ENCODE measurements around the gene FGD2.
"Not testable (repeated sequence)": the region's sequence is repeated elsewhere in the genome, so short reads cannot be mapped to it uniquely, and the experiment has no call there.

FGD2 gene

DNA sequence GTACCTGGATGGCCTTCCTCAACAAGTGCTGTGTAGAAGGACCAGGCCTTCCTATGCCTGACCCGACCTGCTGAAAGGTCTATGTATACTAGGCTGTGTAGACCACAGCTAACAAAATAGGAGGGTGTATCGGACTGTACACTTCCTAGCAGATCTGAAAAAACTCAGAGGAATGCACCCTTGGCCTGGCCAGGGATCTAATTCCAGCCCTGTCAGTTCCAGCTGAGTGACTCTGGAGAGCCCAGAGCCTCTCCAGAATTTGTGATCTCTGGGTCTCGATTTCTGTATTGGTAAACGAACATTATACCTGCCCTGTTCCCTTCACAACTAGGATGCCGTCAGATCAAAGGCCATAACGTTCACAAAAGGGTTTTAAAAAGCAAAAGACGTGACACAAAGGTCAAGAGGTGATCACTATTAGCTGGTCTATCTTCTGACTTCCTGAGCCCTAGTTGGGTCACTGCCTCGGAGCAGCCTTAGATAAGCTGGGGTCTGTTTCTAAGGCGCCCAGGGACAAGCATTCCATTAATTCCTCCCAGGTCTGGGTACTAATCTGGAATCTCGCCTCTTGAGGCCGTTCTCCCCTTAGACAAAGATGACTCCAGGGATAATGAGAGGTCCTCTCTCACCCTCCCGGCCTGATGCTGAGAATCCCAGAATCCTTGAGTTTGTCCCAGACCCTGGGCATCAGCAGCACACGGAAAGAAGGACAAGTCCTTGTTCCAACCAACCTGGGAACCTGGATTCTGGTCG, 33.4 kb upstream of the FGD2 start:
- no peak for DNase-seq

DNA sequence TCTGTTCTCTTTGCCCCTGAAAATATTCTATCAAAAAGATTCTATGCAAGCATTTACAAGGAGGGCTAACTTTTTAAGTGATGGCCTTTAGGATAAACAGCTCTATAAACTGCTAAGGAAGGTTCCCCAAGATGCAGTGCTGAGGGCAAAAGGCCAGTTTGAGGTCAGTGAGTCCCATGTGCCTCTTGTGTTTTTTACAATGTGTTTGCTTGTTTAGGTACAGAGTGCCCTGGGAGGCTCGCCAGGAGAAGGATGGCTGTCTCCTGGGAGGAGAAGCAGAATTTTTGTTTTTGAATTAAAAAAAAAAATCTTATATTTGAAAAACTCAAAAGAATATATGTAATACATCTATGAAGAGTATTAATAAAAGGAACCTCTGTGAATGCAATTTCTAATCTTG, 32.3 kb upstream of the FGD2 start:
- DNase-seq = no peak

DNA sequence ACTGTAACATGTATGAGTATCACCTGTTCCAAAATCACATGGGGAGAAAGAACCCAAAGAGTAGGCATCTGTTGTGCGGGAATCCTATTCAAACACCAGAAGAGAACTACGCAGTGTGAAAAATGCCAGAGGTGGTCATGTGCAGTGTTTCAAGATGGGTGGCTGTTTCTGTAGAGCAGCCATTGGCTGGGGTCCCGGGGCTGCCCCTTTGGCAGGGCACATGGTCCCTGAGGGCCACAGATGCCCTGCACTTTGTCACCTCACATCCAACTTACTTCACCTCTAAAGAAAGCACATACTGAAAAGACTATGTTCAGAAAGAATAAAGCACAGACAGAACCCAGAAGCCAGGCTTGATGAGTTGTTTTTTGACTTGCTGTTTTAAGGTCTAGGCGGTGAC, 31.8 kb upstream of the FGD2 start:
- no peak for DNase-seq

DNA sequence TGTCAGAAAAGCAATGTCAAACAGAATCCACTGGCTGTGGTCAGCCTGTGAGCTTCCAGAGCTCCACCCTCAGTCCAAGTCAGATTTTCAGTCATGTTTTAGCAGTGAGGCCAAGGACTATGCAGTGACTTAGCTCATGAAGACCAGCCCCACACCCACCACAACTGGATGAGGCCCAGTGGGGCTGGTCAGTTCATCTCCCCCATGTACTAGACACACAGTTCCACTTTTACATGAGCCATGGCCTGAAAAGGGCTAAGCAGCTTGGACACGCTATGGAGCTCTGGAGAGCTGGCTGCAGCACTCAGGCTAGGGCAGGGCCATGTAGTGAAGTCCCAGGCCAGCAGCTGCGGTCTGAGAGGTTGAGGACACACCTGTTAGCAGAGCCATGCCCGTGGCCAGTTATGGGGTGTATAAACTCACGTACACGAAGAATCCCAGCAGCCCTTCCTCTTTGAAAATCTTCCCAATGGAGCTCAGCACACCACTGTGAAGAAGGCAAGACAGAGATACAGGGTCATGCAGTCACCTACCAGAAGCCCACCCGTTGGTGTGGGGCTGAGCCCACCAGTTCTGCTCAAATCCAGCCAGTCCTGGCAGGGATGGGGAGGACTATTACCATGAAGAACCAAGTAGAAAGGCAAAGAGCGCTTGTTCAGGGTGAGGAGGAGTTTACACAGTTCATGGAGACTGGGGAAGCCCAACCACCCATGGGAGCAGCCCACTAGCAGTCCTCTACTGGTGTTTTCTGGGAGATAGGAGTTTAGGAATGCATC, 30.0 kb upstream of the FGD2 start:
- DNase-seq = no peak

DNA sequence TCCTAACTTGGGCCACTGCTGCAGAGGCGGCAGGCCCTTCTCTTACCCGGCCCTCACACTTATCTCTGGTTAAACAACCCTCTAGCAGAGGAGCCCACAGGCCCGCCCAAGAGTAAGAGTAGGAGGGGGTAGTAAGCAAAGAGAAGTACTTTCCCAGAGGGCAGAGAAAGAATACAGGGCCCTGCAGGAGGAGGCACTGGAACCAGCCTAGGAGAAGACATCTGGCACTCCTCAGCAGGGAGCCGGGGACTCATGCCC, 29.5 kb upstream of the FGD2 start:
- no peak for DNase-seq

DNA sequence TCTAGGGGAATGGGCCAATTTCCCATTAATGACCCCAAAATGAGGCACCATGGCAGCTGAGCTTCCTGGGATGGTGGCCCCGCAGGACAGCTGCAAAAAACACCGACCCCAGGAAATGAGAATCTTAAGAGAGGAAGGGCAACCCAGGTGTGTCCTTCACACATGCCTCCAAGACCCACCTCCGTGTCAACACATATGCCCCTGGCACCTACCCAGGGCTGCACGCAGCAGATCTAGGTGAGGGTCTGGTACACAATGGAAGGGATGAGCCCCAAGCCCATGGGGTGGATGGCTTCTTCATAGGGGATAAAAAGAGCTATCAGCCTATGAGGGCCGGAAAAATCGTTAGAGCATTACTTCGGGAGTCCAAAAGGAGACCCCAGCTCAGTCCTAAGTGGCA, 28.9 kb upstream of the FGD2 start:
- no peak for DNase-seq

DNA sequence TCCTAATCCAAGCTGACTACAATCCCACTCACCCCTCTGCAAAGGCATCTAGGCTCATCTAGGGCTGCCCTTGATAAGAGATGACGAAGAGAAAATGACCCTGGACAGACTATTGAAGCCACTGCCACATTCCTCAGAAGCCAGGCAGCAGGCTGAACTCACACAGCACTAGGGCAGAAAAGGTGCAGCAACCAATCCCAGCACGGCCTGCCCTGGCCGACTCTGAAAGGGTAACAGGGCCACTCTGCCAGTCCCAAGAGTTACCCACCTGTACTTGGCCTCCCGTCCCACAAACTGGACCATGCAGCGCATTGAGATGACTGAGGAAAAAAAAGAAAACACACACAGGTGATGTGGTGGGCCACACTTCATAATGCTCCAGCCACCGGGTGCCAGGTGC, 28.5 kb upstream of the FGD2 start:
- no peak for DNase-seq

DNA sequence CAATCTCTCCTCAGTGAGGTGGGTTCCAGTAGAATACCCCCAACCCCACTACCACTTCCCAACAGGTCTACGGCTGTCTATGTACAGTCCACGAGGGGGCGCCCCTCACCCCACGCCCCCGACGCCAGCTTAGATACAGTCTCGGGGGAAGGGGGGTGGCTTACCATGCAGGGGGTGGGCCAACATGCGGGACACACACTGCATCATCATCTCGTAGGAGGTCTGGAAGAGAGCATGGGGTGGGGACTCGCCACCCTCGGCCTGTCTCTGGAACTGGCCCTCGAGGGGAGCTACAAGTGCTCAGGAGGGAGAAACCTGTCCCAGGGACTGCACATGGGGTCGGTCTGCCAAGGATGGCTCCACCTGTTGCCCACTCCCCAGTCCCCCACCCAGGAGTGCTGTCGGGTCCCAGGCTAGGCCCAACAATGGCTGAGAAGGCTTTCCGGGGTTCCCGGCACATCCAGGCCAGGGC, 27.9 kb upstream of the FGD2 start:
- no peak for DNase-seq

DNA sequence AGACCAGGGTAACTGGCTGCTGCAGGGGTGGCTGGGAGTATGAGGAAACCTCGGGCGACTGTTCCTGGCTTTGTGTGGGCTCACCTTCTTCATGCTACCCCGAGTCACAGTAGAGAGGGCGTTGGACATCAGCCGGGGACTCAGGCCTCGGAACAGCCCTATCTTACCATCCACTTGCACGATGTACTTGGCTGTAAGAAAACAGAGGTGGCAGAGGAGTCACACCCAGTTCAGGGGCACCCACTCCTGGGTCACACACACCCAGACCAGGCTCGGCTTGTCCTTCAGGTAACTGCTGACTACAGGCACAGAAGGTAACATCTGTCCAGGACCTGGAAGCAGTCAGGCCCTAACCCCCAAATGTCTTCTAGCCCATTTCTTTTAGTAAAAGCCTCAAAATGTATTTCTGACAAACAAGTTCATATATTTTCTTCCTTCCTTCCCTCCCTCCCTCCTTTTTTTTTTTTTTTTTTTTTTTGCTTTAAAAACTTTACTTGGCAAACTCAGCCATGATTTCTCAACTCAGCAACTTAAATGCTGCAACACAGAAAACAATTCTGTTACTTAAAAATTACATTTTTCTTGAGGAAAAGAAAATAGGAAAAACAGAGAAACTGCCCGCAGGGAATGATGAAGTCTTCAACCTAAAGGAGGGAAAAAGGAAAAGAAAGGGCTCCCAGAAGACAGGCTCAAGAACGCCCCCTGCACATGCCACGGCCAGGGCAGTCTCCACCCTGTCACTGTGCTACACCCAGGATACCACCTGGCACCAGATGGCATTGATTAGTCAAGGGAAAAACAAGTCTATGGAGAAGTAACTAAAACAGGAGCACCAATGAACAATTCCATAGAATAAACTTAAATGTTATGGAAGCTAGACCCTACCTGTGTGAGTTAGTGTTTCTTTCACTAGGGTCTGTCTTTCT, 26.8 kb upstream of the FGD2 start:
- DNase-seq = no peak

DNA sequence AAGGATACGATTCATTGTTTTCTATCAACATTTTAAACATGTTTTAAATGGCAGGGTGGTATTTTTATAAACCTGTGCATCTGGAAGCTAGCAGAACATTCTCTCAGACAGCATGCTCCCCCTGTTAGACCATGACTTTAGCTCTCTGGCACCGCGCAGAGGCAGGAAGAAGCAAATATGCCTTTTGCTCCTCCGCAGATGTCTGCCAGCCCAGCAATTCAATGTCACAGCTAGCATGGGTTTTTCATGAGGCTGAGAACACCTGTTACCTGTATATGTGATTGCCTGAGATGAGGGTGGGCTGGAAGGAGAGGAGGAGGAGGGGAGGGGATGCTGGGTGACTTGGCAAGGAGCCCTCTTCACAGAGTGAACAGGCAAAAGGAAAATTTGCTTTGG, 26.1 kb upstream of the FGD2 start:
- DNase-seq = peak in 1 of 4 experiments; percentile 18

DNA sequence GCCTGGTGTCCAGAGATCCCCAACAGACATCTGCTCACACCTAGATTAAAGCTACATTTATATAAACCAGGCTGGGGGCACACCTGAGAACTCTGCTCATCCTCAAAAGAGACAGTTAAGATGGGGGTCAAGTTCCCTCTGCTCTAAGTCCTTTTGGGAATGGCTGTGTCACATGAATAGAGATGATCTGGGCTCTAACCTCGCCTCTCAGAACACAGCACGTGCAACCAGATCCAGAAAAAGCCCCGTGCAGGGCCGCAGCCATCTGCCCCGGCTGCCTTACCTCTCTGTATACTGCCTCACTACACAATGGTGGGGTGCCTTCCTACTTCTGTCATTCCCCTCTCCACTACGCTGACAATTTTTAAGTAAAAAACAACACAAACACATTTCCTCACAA, 25.3 kb upstream of the FGD2 start:
- DNase-seq = no peak

DNA sequence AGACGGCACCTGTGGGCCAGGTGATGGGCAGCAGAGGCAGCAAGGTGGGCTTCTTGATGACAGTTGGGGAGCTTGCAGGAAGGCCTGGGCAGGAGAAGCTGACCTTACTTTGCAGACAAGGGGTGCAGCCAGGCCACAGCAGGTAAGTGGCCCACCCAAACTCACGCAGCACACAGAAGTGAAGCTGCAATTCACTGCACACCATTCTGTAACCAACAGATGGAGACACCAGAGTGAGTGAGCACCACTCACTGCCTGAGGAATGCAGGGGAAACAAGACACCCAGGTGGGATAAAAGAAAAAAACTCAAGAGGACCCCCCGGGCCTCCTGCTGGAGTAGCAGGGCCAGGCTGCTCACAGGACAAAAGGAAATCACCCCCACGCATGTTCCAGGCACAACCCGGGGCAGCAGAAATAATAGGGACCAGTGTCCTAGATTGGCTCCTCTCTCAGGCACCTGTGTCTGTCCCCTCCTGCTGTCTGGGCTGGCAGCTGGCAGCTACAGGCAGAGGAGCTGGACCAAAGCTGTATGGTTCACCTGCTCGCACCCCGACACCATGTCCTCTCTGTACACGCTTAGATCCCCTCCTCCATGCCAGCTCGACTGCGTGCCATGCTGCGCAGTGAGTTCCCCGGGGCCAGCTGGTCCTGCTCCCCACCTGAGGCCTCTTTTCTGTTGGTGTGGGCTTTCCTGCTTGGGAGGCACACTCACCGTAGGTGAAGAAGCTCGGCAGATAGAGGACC, 24.4 kb upstream of the FGD2 start:
- no peak for DNase-seq

DNA sequence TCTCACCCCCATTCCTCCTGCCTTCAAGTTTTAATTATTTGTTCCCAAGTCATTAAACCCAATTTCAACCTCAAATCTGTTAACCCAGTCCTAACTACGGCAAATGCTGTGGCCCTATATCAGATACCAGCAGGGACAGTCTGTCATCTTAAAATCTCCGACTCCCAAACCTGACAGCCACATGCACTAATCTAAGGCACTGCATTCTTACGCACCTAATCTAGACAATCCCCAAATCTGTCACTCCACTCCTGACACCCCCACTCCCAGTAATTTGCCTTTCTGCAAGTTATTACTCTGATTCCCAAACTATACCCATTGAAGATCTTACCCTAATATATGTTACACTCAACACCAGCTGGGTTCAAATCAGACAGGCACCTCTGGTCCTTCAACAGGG, 21.9 kb upstream of the FGD2 start:
- no peak for DNase-seq

DNA sequence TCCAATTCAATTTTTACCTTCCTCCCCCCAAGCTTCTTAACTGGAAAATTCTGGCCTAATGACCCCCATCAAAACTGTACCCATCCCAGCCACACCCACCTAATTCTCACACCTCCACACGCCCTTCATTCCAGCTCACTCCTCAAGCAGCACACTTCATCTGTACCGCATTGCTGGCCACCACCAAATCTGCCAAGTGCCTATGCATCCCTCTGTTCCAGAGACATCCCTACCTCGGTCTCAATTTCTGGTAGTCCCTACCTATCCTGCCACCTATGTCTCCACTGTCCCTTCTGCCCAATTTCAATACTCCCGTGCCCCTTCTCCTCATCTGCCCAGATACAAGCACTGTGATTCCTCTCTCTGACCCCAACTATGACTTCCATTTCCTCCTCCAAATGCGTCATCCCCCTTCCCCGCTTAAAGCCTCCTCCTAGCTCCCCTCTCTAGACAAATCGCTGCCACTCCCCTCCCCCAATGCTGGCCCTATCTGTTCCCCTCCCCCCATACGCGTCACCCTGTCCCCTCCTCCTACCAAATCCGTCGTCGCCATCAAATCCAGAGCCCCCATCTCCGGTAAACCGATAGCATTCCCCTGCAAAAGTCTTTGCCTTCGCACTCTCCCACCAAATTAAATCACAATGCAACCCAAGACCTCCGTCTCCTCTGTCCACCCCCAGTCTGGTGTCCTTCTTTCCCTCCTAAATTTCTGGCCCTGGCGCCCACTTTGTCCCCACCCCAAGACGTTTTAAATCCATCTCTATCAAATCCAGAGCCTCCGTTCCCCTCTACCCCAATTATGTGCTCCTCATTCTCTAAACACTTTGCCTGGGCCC, 20.7 kb upstream of the FGD2 start:
- DNase-seq = peak in 1 of 4 experiments; percentile 21

DNA sequence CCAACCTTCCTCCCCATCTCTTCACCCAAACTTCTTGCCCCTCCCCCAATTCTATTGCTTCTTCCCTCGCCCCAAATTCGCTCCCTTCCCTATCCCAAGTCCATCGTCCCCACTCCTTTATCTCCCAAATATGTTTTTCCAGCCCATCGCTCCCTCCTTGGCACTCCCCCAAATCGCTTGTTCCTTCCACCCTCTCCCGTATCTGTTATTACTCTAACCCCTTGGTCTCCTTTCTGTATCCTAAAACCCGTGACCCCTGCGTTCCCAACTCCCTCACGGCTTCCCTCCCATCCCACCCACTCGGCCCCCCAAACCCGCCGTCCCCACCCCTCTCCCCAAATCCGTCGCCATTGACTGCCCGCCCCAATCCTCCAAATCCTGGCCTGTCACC, 20.0 kb upstream of the FGD2 start:
- DNase-seq = no peak

DNA sequence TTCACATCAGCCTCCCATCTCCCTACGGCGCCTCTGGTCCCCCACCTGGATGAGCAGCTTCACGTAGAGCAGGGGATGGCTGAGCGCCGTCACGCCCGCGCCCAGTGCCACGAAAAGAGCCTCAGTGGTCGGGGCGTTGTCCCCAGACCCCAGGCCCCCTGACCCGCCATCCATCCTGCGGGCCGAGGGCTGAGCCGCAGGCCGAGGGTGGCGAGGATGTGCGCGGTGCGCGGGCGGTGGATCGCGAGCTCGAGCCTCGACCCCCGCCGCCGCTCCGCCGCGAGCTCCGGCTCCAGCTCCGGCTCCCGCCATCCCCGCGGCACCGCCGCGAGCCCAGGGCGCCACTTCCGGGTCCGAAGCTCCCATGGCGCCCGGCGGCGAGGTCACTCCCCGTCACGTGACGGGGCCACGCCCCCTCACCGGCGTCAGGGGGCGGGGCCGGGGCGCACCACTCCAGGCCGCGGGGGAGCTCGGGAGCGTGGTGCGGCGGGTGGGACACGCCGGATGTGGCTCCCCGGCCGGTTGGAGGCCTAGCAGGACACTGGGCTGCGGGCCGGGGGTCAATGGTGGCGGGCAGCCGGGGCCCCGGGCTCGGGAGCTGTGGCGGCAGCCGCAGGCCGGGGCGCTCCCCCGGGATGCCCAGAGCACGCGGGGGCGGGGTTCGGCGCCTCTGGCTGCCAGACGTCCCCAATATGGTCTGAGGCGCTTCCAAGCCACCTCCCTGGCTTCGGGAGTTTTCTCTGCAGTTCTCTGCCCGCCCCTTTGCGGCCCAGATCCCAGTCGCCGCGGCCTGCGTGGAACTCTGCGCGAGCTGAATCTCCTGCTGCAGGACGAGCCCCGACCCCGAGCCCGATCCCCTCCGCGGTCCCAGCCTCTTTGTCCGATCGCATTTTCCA, 19.4 kb upstream of the FGD2 start, which contains the start of gene MTCH1:
TSS of gene MTCH1 (minus strand) at position 389 of the 896 bp plus-strand sequence. CDS start at position 366, 23 bp downstream.
- peak; percentile 65 to 85 (median 76) for DNase-seq

DNA sequence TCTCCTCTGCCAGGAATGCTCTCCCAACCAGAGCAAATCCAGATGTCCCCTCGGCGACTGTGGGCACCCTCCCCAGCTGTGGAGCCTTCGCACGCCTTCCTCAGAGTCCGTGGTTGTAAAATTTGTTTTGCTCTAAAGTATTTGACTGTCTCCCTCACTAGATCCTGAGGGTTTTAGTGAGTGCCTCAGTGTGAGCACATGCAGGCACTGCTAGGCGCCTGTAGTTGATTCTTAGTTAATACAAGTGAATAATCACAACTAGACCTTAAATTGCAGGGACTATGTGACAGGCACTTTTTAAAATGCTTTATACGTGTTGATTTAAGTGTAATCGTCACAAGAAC, 18.8 kb upstream of the FGD2 start:
- no peak for DNase-seq

DNA sequence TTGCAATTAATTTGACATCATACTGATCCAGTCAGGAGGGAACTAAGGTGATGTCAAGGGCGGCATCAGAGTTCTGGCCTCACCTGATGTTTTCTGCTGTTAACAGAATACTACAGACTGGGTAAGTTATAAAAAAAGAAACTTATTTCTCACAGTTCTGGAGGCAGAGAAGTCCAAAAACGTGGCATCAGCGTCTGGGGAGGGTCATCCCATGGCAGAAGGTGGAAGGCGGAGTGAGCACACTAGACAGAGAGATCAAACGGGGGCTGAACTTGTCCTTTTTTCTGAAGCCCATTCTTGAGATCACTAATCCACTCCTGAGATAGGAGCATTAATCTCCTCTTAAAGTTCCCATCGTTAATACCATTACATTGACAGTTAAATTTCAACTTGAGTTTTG, 16.2 kb upstream of the FGD2 start:
- DNase-seq = no peak

DNA sequence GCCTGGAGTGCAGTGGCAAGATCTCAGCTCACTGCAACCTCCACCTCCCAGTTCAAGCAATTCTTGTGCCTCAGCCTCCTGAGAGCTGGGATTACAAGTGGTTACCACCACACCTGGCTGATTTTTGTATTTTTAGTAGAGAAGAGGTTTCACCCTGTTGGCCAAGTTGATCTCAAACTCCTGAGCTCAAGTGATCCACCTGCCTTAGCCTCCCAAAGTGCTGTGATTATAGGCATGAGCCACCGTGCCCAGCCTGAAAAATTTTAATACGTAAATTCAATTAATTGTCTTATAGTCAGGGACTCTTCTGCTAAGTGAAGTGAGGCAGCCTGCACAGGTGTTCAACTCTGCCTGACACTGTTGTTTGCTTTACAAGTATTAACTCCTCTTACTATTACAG, 15.1 kb upstream of the FGD2 start:
- DNase-seq = not testable (repeated sequence)

DNA sequence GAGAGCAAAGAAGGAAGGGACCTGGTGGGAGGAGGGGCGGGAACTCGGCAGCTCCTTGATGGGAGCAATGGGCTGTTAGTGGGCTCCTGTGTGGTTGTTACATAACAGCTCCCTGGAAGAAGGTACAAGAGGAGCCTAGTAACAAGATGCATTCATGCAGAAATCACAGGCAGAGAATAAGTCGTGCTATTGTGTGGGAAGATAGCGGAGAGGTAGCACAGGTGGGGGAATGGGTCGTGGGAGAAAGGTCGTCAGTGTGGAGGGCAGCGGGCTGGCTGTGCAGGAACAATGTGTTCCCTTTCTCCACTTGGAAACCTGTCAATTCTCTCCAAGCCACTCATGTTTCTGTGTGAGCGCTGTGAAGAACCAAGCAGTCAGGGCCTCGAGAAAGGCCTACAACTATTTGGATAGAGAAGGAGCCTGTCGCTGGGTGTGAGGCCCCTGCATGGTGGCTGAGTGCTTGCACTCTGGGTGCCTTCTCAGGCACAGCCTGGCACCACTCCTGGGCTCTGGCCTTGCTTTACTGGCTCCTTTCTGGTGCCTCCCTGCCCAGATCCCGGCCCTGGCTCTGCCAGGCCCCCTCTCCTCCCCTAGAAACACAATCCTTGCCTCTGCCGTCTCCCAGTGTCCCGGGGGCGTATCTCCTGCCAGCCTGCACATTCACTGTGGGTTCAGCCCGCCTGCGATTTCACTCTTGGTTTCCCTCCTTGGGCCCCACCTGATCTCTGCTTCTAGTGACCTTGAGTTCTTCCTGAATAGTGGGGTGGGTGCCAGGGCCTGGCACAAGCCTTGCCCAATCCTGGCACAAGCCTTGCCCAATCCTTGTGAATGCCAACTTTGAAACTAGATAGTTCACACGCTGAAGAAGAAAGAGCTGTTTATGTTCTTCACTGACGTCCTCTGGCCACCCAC, 7.4 kb upstream of the FGD2 start:
- DNase-seq = no peak

All from activated naive CD4-positive, alpha-beta T cell (primary cell).